ENCODE results near the gene MED15. TPM values are rescaled to one million over a fixed set of nuclear protein-coding genes. Genes with fewer than 3 reads are reported as not detected.

MED15 gene
- total and polyA plus RNA-seq, 10 of the 15 experiments (the other 5 are each of a cell fraction or from before 2014, with no cell fraction given): 1.4 to 75.2 (median 26.9) TPM

DNA sequence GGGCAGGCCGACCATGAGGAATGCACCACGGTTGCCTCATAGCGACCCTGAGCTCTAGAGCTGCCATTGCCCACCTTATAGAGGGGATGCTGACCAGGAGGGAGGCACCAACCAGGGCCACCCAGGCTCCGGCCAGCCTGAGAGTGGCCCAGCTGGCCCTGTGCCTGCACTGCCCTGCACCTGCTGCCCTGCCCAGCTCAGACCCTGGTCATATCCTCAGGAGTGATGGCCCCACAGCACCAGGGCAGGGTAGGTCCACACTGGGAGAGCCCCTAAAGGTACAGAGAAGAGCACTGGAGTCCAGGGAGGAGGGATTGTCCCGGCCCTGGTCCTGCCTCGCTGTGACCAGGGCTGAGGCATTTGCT is 127.8 kb downstream of the MED15 start (continued):
- TF ChIP-seq PML (IDR thresholded peaks at IDR 0.05; ENCODE audit: low read length) (no peak), ESRRA (IDR thresholded peaks at IDR 0.05; ENCODE audit: low read length) (no peak), RUNX3 (IDR thresholded peaks at IDR 0.05; ENCODE audit: low read length) (no peak), SIX5 (IDR thresholded peaks at IDR 0.05; ENCODE audit: low read depth, low read length, severe bottlenecking) (no peak), MEF2A (IDR thresholded peaks at IDR 0.05; ENCODE audit: insufficient read depth, low read depth, low read length) (no peak), EED (IDR thresholded peaks at IDR 0.05; ENCODE audit: low read depth) (no peak)
- TF ChIP-seq, protein P1, sequence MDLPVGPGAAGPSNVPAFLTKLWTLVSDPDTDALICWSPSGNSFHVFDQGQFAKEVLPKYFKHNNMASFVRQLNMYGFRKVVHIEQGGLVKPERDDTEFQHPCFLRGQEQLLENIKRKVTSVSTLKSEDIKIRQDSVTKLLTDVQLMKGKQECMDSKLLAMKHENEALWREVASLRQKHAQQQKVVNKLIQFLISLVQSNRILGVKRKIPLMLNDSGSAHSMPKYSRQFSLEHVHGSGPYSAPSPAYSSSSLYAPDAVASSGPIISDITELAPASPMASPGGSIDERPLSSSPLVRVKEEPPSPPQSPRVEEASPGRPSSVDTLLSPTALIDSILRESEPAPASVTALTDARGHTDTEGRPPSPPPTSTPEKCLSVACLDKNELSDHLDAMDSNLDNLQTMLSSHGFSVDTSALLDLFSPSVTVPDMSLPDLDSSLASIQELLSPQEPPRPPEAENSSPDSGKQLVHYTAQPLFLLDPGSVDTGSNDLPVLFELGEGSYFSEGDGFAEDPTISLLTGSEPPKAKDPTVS (IDR thresholded peaks at IDR 0.05; ENCODE audit: low read depth, low read length): no peak

DNA sequence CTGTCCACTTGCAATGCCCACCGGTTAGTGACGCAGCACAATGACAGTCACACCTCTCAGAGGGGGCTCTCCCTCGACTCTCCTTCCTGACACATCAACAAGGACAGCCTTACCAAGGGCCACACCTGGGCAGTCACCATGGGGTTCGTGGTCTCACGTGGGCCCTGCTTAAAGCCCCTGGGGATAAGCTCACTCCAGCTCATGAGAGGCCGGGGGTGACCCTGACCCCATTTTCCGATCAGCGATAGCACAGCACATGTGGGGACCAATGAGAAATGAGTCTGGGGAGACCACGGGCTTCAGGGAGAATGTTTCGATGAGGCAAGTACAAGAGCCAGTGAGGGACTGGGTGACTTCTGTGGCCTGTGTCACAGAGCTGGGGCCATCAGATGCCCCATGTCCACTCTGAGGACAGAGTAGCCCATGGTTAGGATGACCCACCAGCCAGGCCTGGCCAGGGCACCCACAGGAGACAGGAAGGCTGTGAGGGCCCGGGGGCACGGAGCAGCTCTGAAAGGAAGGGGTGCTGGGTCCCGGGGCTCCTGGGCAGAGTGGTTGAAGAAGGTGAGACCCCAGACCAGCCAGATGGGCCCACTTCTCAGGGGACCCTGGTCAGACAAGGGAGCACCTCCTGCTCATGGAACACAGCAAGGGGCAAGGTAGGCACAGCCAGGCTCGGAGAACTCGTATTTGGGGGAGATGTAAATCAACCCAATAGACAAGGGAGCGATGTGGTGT is 128.8 kb downstream of the MED15 start:
- WGBS (ENCODE audit: insufficient coverage, insufficient replicate concordance, low lambda C conversion rate, missing lambda C conversion rate): 68% methylated on average over 16 of the region's 16 CpGs
- no peak for DNase-seq (ENCODE audit: low read depth, low spot score)

More for the DNA sequence above, 128.8 kb downstream of the MED15 start:
- POLR2A ChIA-PET: no interaction called here
- no peaks in the 10 kb centered on the region for H3K79me2 ChIP-seq (ENCODE audit: control insufficient read depth, insufficient read depth, low read length)
- CTCF ChIA-PET: no interaction called here
- H3K9me3 ChIP-seq (replicated peaks; ENCODE audit: control insufficient read depth, insufficient read depth, low read length): 0 out of 3 replicates have a peak, but pooled peaks cover 2% of the 10 kb centered on the region
- no peak overlapping the region for H3K4me3 ChIP-seq
- H3K4me2 ChIP-seq (ENCODE audit: control insufficient read depth, insufficient read depth): no peak overlapping the region
- SMC1A ChIA-PET (ENCODE audit: uncharacterized antibody, unreplicated experiment): no interaction called here
- in situ Hi-C loops (cut with MboI): no loop called here
- RAD21 ChIA-PET (ENCODE audit: unreplicated experiment): no interaction called here
- intact Hi-C loops (cut with micrococcal nuclease; ENCODE audit: unreplicated experiment): no loop called here
- FAIRE-seq (no peak), ATAC-seq (no peak)
- H3K9ac ChIP-seq (ENCODE audit: control insufficient read depth, insufficient read depth, low read length): no peak overlapping the region
- no peak overlapping the region for H3K27ac ChIP-seq (ENCODE audit: control insufficient read depth, insufficient read depth)
- peaks cover 4% of the 10 kb centered on the region; the same call in 1 of the 2 replicates for H3K4me1 ChIP-seq (ENCODE audit: control insufficient read depth, insufficient read depth, low read length)
- H2AFZ ChIP-seq (ENCODE audit: control insufficient read depth, low read depth, low read length): no peak overlapping the region
- H4K20me1 ChIP-seq (ENCODE audit: control insufficient read depth, insufficient read depth): no peaks in the 10 kb centered on the region
- no peak for TF ChIP-seq TCF7 (IDR thresholded peaks at IDR 0.05; ENCODE audit: borderline replicate concordance)
- TF ChIP-seq TBL1XR1 (IDR thresholded peaks at IDR 0.05; ENCODE audit: low read depth, low read length): no peak
- TF ChIP-seq, protein P2, sequence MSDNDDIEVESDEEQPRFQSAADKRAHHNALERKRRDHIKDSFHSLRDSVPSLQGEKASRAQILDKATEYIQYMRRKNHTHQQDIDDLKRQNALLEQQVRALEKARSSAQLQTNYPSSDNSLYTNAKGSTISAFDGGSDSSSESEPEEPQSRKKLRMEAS (IDR thresholded peaks at IDR 0.05; ENCODE audit: low read depth, low read length): no peak
- TF ChIP-seq ZNF384 (IDR thresholded peaks at IDR 0.05; ENCODE audit: borderline replicate concordance, low read depth, low read length): no peak
- no peak for TF ChIP-seq CHD2 (IDR thresholded peaks at IDR 0.05; ENCODE audit: borderline replicate concordance, low read depth, low read length)
- TF ChIP-seq HDAC6 (IDR thresholded peaks at IDR 0.05; ENCODE audit: unreplicated experiment): no peak
- TF ChIP-seq, protein P3, sequence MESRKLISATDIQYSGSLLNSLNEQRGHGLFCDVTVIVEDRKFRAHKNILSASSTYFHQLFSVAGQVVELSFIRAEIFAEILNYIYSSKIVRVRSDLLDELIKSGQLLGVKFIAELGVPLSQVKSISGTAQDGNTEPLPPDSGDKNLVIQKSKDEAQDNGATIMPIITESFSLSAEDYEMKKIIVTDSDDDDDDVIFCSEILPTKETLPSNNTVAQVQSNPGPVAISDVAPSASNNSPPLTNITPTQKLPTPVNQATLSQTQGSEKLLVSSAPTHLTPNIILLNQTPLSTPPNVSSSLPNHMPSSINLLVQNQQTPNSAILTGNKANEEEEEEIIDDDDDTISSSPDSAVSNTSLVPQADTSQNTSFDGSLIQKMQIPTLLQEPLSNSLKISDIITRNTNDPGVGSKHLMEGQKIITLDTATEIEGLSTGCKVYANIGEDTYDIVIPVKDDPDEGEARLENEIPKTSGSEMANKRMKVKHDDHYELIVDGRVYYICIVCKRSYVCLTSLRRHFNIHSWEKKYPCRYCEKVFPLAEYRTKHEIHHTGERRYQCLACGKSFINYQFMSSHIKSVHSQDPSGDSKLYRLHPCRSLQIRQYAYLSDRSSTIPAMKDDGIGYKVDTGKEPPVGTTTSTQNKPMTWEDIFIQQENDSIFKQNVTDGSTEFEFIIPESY (IDR thresholded peaks at IDR 0.05): no peak
- no peak for TF ChIP-seq RB1 (IDR thresholded peaks at IDR 0.05; ENCODE audit: borderline replicate concordance)
- no peak for TF ChIP-seq CEBPB (IDR thresholded peaks at IDR 0.05; ENCODE audit: borderline replicate concordance in 1 of 2, low read depth in 2 of 2, low read length in 2 of 2)
- no peak for TF ChIP-seq HDAC2 (IDR thresholded peaks at IDR 0.05)
- no peak for TF ChIP-seq SIX5 (IDR thresholded peaks at IDR 0.05; ENCODE audit: low read depth, low read length, severe bottlenecking)
- BruUV-seq (replicated peaks): no TSS peak
- H3K27me3 ChIP-seq (replicated peaks in 1 of 2; ENCODE audit: control insufficient read depth in 2 of 2, insufficient read depth in 2 of 2, low read length in 1 of 2): no peaks in the 10 kb centered on the region
- H3K36me3 ChIP-seq (ENCODE audit: control insufficient read depth in 2 of 2, insufficient read depth in 2 of 2, low read length in 1 of 2): no peaks in the 10 kb centered on the region

All from GM12878 (cell line).